IMR-90 (cell line): Measurements from ENCODE around the gene SOX21.

Experiments used
- CTCF ChIP-seq: conservative IDR thresholded peaks from 2 replicates; pipeline ENCODE4 v1.5.1; 2012; ENCODE audit warnings: mild to moderate bottlenecking, low read depth, low read length, improper control_type of control experiment
- POLR2A ChIP-seq: IDR thresholded peaks from 2 replicates; pipeline ENCODE4 v1.6.1; 2012; ENCODE audit warnings: mild to moderate bottlenecking, low read depth, low read length

- TF ChIP-seq CTCF (no peak), POLR2A (no peak)
These were observed 20.3 kb downstream of the SOX21 start for GRCh38 chr13:94692030-94692429.
